A673 (cell line): ENCODE data around the gene UTRN.

ENCODE experiments used
- CTCF ChIP-seq: fragments of 300-800, 200-600 bp; sonication (generic); conservative IDR thresholded peaks from 2 replicates; pipeline ENCODE4 v1.5.1; 2017; ENCODE audit warnings: low read depth, mild to moderate bottlenecking, antibody characterized with exemption, low read length, moderate library complexity, mixed read lengths
- EZH2 ChIP-seq: fragments of 200-600 bp; sonication (generic); IDR thresholded peaks from 2 replicates; pipeline ENCODE4 v1.6.1; 2017; ENCODE audit warnings: borderline replicate concordance, low read depth, mild to moderate bottlenecking, mixed read lengths, antibody characterized with exemption, low read length; ENCODE audit not compliant: poor library complexity, severe bottlenecking

- TF ChIP-seq CTCF = no peak
- TF ChIP-seq EZH2 = no peak
Observed at GRCh38 chr6:144296973-144297372, 11.8 kb downstream of the UTRN start.
